ENCODE data around the gene CHMP2A.

Gene CHMP2A

GRCh38 chr19:58570770-58571574 is 16.1 kb upstream of the CHMP2A start:
- in situ Hi-C loops (cut with MboI; ENCODE audit: low pct_unique_long_range_greater_than_20kb, low sequenced_read_pairs): no loop called here
- DNase-seq: no peak

GRCh38 chr19:58569943-58570670 is 15.2 kb upstream of the CHMP2A start:
- in situ Hi-C loops (cut with MboI; ENCODE audit: low pct_unique_long_range_greater_than_20kb, low sequenced_read_pairs): no loop called here
- DNase-seq: no peak

- no peak for DNase-seq
These were observed 14.5 kb upstream of the CHMP2A start for GRCh38 chr19:58569191-58569942.

GRCh38 chr19:58568453-58569130 is 13.7 kb upstream of the CHMP2A start:
- in situ Hi-C loops (cut with MboI; ENCODE audit: low pct_unique_long_range_greater_than_20kb, low sequenced_read_pairs): no loop called here
- no peak for DNase-seq

More at GRCh38 chr19:58569191-58569942, 14.5 kb upstream of the CHMP2A start:
- in situ Hi-C loops (cut with MboI; ENCODE audit: low pct_unique_long_range_greater_than_20kb, low sequenced_read_pairs): no loop called here

- in situ Hi-C loops (cut with MboI; ENCODE audit: low pct_unique_long_range_greater_than_20kb, low sequenced_read_pairs): no loop called here
- no peak for DNase-seq
These were observed 12.1 kb upstream of the CHMP2A start for GRCh38 chr19:58566989-58567388.

GRCh38 chr19:58563823-58564222 is 8.9 kb upstream of the CHMP2A start:
- in situ Hi-C loops (cut with MboI; ENCODE audit: low pct_unique_long_range_greater_than_20kb, low sequenced_read_pairs): no loop called here
- no peak for DNase-seq

GRCh38 chr19:58563034-58563573 is 8.2 kb upstream of the CHMP2A start:
- in situ Hi-C loops (cut with MboI; ENCODE audit: low pct_unique_long_range_greater_than_20kb, low sequenced_read_pairs): no loop called here
- DNase-seq: no peak

- in situ Hi-C loops (cut with MboI; ENCODE audit: low pct_unique_long_range_greater_than_20kb, low sequenced_read_pairs): no loop called here
- no peak for DNase-seq
These were observed 7.5 kb upstream of the CHMP2A start for GRCh38 chr19:58562122-58563033.

GRCh38 chr19:58561373-58562121 is 6.6 kb upstream of the CHMP2A start:
- in situ Hi-C loops (cut with MboI; ENCODE audit: low pct_unique_long_range_greater_than_20kb, low sequenced_read_pairs): no loop called here
- DNase-seq: no peak

- DNase-seq: no peak
- in situ Hi-C loops (cut with MboI; ENCODE audit: low pct_unique_long_range_greater_than_20kb, low sequenced_read_pairs): no loop called here
These were observed 6.0 kb upstream of the CHMP2A start for GRCh38 chr19:58560921-58561320.

GRCh38 chr19:58560007-58560887 is 5.3 kb upstream of the CHMP2A start:
- in situ Hi-C loops (cut with MboI; ENCODE audit: low pct_unique_long_range_greater_than_20kb, low sequenced_read_pairs): no loop called here
- DNase-seq: no peak

- peak; percentile 93 for DNase-seq
- in situ Hi-C loops (cut with MboI; ENCODE audit: low pct_unique_long_range_greater_than_20kb, low sequenced_read_pairs): no loop called here
These were observed 4.5 kb upstream of the CHMP2A start for GRCh38 chr19:58559275-58560006.

- in situ Hi-C loops (cut with MboI; ENCODE audit: low pct_unique_long_range_greater_than_20kb, low sequenced_read_pairs): no loop called here
- DNase-seq: peak; percentile 98
These were observed 3.8 kb upstream of the CHMP2A start for GRCh38 chr19:58558623-58559274.

GRCh38 chr19:58558066-58558622 is 3.2 kb upstream of the CHMP2A start, which contains the start of gene UBE2M:
Gene UBE2M, minus strand, starts transcription at chr19:58558611. Its CDS starts 230 bp downstream, at chr19:58558381.
- no peak for DNase-seq
- in situ Hi-C loops (cut with MboI; ENCODE audit: low pct_unique_long_range_greater_than_20kb, low sequenced_read_pairs): no loop called here
